Upper lobe of right lung (tissue), 1 donor: Measurements from ENCODE around the gene MAGEF1. TPM values are rescaled to one million over a fixed set of nuclear protein-coding genes. Genes with fewer than 3 reads are reported as not detected.

ENCODE experiments used
- ATAC-seq: fragments of 200-7000 bp; cut with Tn5 transposase; one replicate; pipeline ENCODE4 v1.9.1; 2020; ENCODE audit warnings: mild to moderate bottlenecking, moderate library complexity
- DNase-seq: peaks from one replicate; pipeline ENCODE4 v3.0.0-alpha.2; 2020
- H3K27ac ChIP-seq: fragments of 200-600 bp; one replicate; pipeline ENCODE4 v1.8.0; 2022
- H3K27me3 ChIP-seq: fragments of 200-600 bp; one replicate; pipeline ENCODE4 v1.8.0; 2022; ENCODE audit warnings: mild to moderate bottlenecking
- H3K36me3 ChIP-seq: fragments of 200-600 bp; one replicate; pipeline ENCODE4 v1.8.0; 2022
- H3K4me1 ChIP-seq: fragments of 200-600 bp; one replicate; pipeline ENCODE4 v1.8.0; 2022
- H3K4me3 ChIP-seq: fragments of 200-600 bp; one replicate; pipeline ENCODE4 v1.8.0; 2022; ENCODE audit warnings: mild to moderate bottlenecking
- H3K9me3 ChIP-seq: fragments of 200-600 bp; one replicate; pipeline ENCODE4 v1.8.0; 2022
- CTCF ChIP-seq: fragments of 200-600 bp; IDR thresholded peaks from one replicate; pipeline ENCODE4 v1.8.0; 2022; ENCODE audit warnings: antibody characterized with exemption
- intact Hi-C: fragments of 100-400 bp; cut with DNase I; formaldehyde crosslinking; loops from one replicate; pipeline ENCODE4 v1.11.0; 2022
- total RNA-seq: library from RNA; stranded (reverse); fragmentation: NEBNext Ultra II Directional; extraction: Animal tissue kit (Norgen Biotek cat#: 25700); gene quantifications from one replicate; pipeline ENCODE4 v1.2.1, GENCODE V29; 2021
- donor health status: DM: no; HTN: yes; CAD: no; lungs with severe emphysema.

MAGEF1 gene
- total RNA-seq, 1 donor from 2014 or later: 30.3 TPM

DNA sequence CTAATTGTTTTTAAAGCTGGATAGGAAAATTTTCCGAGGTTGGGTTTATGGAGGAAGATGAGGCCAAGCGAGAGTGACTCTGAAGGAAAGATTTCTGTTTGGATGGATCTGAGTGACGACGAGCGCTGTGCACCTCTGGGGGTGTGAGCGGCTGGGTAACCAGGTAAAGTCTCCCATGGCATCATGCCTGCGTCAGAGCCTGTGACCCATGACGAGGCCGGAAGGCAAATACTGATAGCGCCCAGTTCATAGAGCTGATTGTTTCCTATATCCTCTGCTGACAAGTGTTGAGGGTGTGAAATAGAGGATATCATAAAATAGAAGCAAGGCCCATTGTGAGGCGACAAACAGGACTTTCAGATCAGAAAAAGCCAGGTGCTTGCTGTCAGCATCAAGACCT is 33.7 kb upstream of the MAGEF1 start:
- H3K27ac ChIP-seq: no peak overlapping the region
- no peaks in the 10 kb centered on the region for H3K4me1 ChIP-seq
- H3K36me3 ChIP-seq: no peaks in the 10 kb centered on the region
- no peak for TF ChIP-seq CTCF
- intact Hi-C loops: no loop called here
- ATAC-seq (no peak), DNase-seq (no peak)
- H3K4me3 ChIP-seq: no peak overlapping the region
- H3K9me3 ChIP-seq: no peaks in the 10 kb centered on the region
- no peaks in the 10 kb centered on the region for H3K27me3 ChIP-seq

DNA sequence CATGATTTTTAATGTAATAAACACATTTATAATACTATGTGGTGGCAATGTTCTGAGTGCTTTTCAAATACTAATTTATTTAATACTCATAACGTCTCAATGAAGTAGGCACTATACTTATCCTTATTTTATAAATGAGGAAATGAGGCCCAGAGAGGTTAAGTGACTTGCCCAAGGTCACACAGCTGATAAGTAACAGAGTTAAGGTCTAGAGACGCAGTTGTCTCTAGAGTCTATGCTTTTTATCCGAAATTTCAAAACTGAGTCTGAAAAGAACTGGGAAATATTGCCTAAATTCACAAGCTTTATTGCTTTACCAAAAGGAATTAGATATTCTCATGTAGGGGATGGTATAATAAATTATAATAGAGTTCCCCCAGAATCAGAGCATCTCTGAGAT is 31.4 kb upstream of the MAGEF1 start:
- DNase-seq (no peak), ATAC-seq (no peak)
- no peaks in the 10 kb centered on the region for H3K9me3 ChIP-seq
- no peaks in the 10 kb centered on the region for H3K4me1 ChIP-seq
- no peak overlapping the region for H3K27ac ChIP-seq
- intact Hi-C loops: no loop called here
- H3K36me3 ChIP-seq: no peaks in the 10 kb centered on the region
- TF ChIP-seq CTCF: no peak
- no peaks in the 10 kb centered on the region for H3K27me3 ChIP-seq
- no peak overlapping the region for H3K4me3 ChIP-seq

DNA sequence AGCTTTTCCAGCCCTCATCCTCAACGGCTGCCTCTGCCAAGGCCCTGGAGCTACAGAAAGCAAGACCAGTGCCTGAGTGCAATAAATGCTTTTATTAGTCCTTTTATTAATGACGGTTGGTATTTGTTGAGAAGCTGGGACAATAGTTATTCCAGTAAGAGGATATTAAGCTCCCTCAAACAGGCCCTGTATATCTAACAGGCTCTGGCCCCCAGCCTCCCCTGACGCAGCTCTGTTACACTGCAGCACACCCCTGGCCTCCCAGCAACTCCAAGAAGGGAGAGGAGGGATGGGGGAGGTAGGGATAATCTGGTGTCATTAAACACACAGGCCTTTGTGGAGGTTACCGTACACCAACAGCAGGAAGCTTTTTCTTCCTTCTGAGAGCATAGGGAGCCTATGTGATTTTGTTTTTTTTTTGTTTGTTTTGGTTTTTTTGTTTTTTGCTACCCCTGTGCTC is 30.8 kb upstream of the MAGEF1 start:
- TF ChIP-seq CTCF: no peak
- Histone ChIP-seq H3K4me1 (no peaks in the 10 kb centered on the region), H3K36me3 (no peaks in the 10 kb centered on the region), H3K9me3 (no peaks in the 10 kb centered on the region), H3K4me3 (no peak overlapping the region), H3K27ac (no peak overlapping the region), H3K27me3 (no peaks in the 10 kb centered on the region)
- DNase-seq (no peak), ATAC-seq (no peak)
- intact Hi-C loops: no loop called here

DNA sequence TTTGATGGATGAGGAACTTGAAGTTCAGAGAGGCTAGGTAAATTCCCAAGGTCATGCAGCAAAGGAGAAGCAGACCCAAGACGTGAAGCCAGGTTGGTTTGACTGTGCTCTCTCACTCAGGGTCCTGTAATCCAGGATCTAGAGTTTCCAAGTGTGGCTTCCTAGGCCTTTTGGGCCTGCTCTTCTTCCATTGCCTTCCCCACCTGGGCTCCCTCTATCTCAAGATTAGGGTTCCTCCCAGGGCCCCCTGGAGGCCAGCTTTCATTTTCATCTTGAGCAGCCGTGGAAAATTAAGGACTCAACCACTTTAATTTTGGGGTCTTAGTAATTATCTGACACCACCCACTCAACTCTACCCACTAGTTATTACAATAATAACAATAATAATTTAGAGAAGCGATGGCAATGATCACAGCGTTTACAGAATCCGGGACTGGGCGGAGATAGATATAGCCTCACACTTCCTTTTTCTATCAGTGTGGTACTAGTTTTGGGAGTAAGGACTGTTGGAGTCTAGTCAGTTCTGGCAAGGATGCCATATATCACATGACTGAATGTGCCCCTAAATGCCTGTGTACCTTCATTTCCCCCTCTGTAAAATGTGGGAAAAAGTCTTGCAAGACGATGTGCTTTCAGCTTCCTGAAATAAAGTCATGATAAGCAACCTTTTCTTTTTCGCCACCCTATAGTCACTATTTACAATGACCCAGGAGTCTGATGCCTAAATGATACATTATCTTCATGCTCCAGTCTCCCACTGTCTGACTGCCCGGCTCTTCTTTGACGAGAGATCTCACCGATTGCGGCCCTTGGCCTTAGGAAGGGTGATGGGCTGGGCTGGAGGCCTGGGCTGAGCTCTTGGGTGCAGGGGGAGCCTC is 30.2 kb upstream of the MAGEF1 start:
- no peaks in the 10 kb centered on the region for H3K27me3 ChIP-seq
- DNase-seq: no peak

GRCh38 chr3:184741259-184741556 is 29.3 kb upstream of the MAGEF1 start:
- H3K27ac ChIP-seq: no peak overlapping the region
- H3K36me3 ChIP-seq: no peaks in the 10 kb centered on the region
- H3K9me3 ChIP-seq: no peaks in the 10 kb centered on the region
- ATAC-seq (no peak), DNase-seq (no peak)
- no peaks in the 10 kb centered on the region for H3K27me3 ChIP-seq
- intact Hi-C loops: no loop called here
- no peaks in the 10 kb centered on the region for H3K4me1 ChIP-seq
- no peak overlapping the region for H3K4me3 ChIP-seq
- no peak for TF ChIP-seq CTCF

More for the DNA sequence above, 30.2 kb upstream of the MAGEF1 start:
- Histone ChIP-seq H3K4me1 (no peaks in the 10 kb centered on the region), H3K4me3 (no peak overlapping the region), H3K36me3 (no peaks in the 10 kb centered on the region), H3K27ac (no peak overlapping the region), H3K9me3 (no peaks in the 10 kb centered on the region)
- intact Hi-C loops: no loop called here
- ATAC-seq: no peak
- no peak for TF ChIP-seq CTCF
